Measurements from ENCODE around the gene OR2K2. TPM values are rescaled to one million over a fixed set of nuclear protein-coding genes. Genes with fewer than 3 reads are reported as not detected.
A peak's percentile ranks its signal among the peaks of the same experiment; 100 is the strongest.
"Not testable (repeated sequence)": the region's sequence is repeated elsewhere in the genome, so short reads cannot be mapped to it uniquely, and the experiment has no call there.

Gene OR2K2
- total RNA-seq, 1 donor from 2014 or later: not detected

DNA sequence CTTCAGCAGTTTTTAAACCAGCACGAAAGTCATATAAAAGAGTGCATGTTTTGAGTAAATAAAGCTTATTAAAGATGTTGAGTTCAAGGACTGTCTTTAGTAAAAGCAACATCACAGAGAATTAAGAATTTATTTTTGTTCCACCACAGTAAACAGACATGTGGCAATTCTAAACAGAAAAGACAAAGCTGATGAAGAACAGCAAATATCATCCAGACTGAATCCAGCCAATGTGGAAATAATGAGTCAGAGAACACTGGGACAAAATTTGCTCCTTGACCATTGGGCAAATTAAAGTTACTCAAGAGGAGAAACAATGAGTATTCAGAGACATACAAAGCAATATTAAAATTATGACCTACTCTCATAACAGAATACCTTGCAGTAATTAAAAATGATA, 28.8 kb downstream of the OR2K2 start:
- Mint-ChIP-seq H3K27ac (no peak overlapping the region), H3K36me3 (no peaks in the 10 kb centered on the region), H3K4me1 (peaks cover 12% of the 10 kb centered on the region), H3K27me3 (ENCODE audit: low read depth) (peaks cover 5% of the 10 kb centered on the region), H3K4me3 (no peak overlapping the region), H3K9me3 (peaks cover 7% of the 10 kb centered on the region)
- TF ChIP-seq, protein P1, sequence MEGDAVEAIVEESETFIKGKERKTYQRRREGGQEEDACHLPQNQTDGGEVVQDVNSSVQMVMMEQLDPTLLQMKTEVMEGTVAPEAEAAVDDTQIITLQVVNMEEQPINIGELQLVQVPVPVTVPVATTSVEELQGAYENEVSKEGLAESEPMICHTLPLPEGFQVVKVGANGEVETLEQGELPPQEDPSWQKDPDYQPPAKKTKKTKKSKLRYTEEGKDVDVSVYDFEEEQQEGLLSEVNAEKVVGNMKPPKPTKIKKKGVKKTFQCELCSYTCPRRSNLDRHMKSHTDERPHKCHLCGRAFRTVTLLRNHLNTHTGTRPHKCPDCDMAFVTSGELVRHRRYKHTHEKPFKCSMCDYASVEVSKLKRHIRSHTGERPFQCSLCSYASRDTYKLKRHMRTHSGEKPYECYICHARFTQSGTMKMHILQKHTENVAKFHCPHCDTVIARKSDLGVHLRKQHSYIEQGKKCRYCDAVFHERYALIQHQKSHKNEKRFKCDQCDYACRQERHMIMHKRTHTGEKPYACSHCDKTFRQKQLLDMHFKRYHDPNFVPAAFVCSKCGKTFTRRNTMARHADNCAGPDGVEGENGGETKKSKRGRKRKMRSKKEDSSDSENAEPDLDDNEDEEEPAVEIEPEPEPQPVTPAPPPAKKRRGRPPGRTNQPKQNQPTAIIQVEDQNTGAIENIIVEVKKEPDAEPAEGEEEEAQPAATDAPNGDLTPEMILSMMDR (IDR thresholded peaks at IDR 0.05; ENCODE audit: unreplicated experiment): no peak
- DNase-seq (ENCODE audit: low spot score in 2 of 2, unreplicated experiment in 2 of 2): no peak

DNA sequence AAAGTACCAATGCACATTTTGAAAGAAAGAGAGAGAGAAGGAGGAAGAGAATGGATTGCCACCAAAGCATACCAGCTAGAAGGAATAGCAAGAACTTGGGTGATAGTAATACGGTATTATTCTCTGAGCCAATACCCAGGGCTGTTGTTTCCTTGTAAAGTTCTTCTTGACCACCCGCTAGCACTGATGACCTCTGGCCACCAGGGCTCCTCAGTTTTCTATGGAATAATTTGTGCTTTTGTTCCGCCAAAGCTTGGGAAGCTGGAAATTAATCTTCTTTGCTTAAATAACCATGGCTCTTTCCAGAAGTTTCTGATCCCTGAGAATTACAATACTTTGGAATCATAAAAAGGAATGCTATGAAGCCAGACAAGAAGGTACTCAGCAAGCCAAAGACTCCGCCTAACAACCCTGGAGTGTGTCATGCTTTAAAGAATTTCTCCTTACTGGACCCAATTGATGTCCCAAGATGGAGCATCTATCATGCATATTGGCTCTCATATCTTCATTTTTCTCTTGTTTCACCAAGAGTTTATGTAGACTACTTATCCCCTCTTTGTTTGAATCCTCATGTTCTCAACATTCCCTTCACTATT, 29.8 kb downstream of the OR2K2 start:
- Mint-ChIP-seq H3K27me3 (ENCODE audit: low read depth) (peaks cover 5% of the 10 kb centered on the region), H3K4me3 (no peak overlapping the region), H3K9me3 (peaks cover 7% of the 10 kb centered on the region), H3K4me1 (peaks cover 12% of the 10 kb centered on the region), H3K27ac (no peak overlapping the region), H3K36me3 (no peaks in the 10 kb centered on the region)
- no peak for DNase-seq (ENCODE audit: low spot score in 2 of 2, unreplicated experiment in 2 of 2)
- TF ChIP-seq, protein P1 (IDR thresholded peaks at IDR 0.05; ENCODE audit: unreplicated experiment): peak; percentile 32

DNA sequence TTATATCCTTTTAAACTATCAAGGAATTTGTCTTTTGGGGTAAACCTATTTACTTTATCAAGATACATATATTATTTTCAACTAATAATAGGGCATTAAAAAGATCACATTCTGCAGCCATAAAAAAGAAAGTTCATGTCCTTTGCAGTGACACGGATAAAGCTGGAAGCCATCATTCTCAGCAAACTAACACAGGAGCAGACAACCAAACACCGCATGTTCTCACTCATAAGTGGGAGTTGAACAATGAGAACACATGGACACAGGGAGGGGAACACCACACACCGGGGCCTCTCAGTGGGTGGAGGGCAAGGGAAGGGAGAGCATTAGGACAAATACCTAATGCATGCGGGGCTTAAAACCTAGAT, 30.4 kb downstream of the OR2K2 start:
- H3K4me1 Mint-ChIP-seq: peaks cover 12% of the 10 kb centered on the region
- peak overlapping the region; percentile 37 for H3K27ac Mint-ChIP-seq

DNA sequence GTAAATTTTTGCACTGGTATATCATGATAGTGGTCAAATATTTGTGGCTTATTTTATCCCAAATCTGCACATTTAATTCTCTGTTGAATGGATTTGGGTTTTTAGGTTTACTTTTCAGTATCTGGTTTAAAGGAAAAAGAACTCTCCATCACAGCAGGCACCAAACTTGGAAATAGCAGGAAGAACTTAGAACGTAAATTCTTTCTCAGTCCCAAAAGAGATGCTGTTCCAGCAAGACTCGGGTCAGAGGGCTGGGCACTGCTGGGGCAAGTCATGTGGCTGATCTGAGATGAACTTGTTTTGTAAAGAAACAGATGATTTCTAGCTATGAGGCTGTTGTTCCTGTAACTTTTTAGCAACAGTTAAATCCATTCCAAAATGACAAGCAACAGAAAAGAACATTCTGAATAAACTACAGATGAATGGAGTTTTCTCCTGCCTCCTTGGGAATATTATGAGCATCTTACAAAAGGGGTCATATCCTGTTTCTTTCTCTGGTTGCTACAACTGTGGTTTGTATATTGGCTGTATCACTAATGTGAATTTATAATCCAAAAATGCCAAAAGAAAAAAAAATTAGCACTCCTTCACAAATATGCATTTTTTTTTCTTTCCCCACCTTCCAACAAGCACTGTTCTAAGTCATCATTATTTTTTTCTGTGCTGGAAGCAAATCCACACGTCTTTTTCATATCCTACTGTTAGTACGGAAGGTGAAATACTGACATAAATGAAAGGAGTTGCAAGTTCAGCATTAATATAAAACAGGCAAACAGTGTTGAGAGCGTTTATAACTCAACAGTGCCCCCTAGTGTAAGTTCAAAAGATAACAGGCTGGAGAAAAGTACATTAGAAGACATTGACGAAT, 31.1 kb downstream of the OR2K2 start:
- Mint-ChIP-seq H3K9me3 (peaks cover 7% of the 10 kb centered on the region), H3K4me1 (peaks cover 12% of the 10 kb centered on the region), H3K27ac (peak overlapping the region; percentile 56), H3K27me3 (ENCODE audit: low read depth) (peaks cover 5% of the 10 kb centered on the region), H3K4me3 (peak overlapping the region; percentile 3), H3K36me3 (no peaks in the 10 kb centered on the region)
- no peak for DNase-seq (ENCODE audit: low spot score in 2 of 2, unreplicated experiment in 2 of 2)
- TF ChIP-seq, protein P1 (IDR thresholded peaks at IDR 0.05; ENCODE audit: unreplicated experiment): peak; percentile 91

More for the DNA sequence above, 30.4 kb downstream of the OR2K2 start:
- H3K36me3 Mint-ChIP-seq; H3K9me3 Mint-ChIP-seq; DNase-seq (ENCODE audit: low spot score in 2 of 2, unreplicated experiment in 2 of 2); H3K27me3 Mint-ChIP-seq (ENCODE audit: low read depth): not testable (repeated sequence)
- peak overlapping the region; percentile 3 for H3K4me3 Mint-ChIP-seq

- peaks cover 7% of the 10 kb centered on the region for H3K9me3 Mint-ChIP-seq
- peaks cover 5% of the 10 kb centered on the region for H3K27me3 Mint-ChIP-seq (ENCODE audit: low read depth)
- DNase-seq (ENCODE audit: low spot score in 2 of 2, unreplicated experiment in 2 of 2): no peak
- no peak overlapping the region for H3K4me3 Mint-ChIP-seq
- H3K4me1 Mint-ChIP-seq: peaks cover 12% of the 10 kb centered on the region
- no peak overlapping the region for H3K27ac Mint-ChIP-seq
- no peaks in the 10 kb centered on the region for H3K36me3 Mint-ChIP-seq
- TF ChIP-seq, protein P1 (IDR thresholded peaks at IDR 0.05; ENCODE audit: unreplicated experiment): no peak
Observed at GRCh38 chr9:111298111-111298510, 31.9 kb downstream of the OR2K2 start.
